HT1080 (cell line): ENCODE results near the gene LIN7A. TPM values are rescaled to one million over a fixed set of nuclear protein-coding genes. Genes with fewer than 3 reads are reported as not detected.
A peak's percentile ranks its signal among the peaks of the same experiment; 100 is the strongest.
"Not testable (repeated sequence)": the region's sequence is repeated elsewhere in the genome, so short reads cannot be mapped to it uniquely, and the experiment has no call there.

Experiments
- DNase-seq: peaks from one replicate; pipeline ENCODE4 v3.0.0-alpha.2; 2015; ENCODE audit warnings: low read depth
- total RNA-seq: library from RNA; depleted of rRNA; stranded (reverse); fragments of >200 nt; shearing (Covaris generic); gene quantifications from 2 replicates; pipeline ENCODE4 v1.2.3, GENCODE V29; 2014

The LIN7A gene
- total RNA-seq, 1 experiment from 2014 or later: 1.8 TPM

DNA sequence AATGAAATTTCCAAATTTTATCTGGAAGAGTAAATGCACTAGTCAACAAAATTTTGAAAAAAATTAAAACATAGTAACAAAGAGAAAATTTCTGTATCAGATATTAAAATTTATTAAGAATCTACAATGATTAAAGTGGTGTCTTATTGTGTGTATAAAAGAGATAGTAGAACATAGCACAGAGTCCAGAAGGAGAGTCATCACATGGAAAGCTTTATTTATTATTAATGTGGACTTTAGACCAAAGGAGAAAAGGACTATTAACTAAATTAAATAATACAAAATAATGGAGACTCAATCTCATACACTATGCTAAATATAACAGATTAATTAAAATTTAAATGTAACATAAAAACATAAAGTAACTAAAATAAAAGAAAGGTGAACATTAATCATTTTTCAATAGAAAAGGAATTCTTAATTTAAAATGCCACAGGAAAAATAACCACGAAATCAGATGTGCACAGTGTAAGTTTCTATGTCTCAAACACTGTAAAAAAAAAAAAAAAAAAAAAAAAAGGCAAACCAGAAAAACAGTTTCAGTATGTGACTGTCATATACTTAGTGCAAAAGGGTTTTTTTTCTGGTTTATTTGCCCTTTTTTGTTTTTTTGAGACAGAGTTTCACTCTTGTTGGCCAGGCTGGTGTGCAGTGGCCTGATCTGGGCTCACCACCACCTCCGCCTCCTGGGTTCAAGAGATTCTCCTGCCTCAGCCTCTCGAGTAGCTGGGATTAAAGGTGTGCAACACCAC, 125.6 kb downstream of the LIN7A start:
- DNase-seq: no peak

DNA sequence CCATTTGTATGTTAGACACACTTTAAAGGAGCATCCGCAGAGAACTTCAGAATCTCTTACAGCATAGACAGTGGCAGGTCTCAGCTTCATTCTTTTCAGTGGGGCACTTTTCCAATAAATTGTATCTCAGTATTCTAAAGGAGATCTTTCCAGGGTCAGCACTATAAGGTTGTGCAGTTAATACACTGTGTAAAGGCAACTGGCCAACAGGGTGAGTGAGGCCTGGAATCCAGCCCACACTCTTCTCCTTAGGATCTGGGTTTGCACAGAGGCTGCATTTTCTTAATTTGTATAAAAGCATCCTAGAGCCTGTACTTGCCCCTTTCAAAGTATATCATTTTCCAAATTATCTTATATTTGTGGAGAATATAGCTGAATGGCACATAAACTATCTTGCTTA, 126.9 kb downstream of the LIN7A start:
- DNase-seq: no peak

DNA sequence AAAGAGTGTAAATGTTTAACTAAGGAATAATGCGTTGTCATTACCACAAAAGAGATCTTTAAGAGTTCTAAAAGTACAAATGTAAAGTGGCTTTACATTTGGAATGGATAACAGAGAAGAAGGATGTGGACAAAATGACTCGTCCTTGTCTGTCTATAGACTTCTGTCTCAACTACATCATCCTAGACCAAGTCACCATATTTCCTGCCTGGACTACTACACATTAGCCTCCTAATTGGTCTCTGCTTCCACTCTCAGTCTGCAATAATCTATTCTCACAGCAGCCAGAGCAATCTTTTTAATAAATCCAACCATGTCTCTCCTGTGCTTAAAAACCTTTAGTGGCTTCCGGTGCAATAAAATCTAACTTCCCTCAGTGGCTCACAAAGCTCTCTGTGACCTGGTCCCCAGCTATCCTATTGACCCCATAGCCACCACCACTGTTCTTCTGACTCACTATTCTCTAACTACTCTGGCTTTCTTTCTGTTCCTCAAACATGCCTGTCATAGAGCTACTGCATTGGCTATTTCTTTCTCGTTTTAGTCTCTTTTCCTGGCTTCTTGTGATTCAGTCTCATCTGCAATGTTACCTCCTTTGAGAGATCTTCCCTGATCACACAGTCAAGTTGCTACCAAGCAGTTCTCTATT, 130.0 kb downstream of the LIN7A start:
- peak; percentile 41 for DNase-seq

DNA sequence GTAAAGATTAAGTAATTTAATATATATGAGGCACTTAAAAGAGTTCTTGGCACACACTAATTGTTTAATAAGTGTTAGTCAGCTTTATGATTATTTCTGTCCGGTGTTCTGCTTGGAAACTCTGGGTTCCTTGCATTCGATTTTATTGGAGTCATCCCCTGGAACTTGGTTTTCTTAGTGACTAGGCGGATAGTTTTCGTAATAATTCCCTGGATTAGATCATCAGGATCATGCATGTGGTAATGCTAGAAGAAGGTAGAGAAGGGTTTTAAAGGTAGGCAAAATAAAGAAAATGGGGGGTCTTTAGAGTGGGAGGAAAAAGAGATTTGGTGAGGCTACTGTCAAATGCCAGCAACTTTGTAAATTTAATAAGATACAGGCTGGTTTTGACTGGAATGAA, 132.6 kb downstream of the LIN7A start:
- no peak for DNase-seq

DNA sequence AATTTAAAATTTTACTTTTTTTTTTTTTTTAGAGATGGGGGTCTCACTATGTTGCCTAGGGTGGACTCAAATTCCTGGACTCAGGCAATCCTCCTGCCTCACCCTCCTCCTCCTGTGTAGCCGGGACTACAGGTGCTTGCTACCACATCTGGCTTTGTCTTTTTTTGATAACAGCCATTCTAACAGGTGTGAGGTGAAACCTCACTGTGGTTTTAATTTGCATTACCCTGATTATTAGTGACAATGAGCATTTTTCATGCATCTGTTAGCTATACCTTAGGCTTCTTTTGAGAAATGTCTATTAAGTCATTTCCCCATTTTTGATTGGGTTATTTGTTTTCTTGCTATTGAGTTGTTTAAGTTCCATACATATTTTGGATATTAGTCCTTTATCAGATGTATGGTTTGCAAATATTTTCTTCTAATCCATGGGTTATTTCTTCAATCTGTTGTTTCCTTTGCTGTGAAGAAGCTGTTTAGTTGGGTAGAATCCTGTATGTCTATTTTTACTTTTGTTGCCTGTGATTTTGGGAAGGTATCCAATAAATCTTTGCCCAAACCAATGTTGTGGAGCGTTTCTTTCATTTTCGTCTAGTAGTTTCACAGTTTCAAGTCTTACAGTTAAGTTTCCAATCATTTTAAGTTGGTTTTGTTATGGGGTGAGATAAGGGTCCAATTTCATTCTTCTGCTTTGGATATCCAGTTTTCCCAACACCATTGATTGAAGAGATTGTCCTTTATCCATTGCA, 134.9 kb downstream of the LIN7A start:
- DNase-seq: no peak

DNA sequence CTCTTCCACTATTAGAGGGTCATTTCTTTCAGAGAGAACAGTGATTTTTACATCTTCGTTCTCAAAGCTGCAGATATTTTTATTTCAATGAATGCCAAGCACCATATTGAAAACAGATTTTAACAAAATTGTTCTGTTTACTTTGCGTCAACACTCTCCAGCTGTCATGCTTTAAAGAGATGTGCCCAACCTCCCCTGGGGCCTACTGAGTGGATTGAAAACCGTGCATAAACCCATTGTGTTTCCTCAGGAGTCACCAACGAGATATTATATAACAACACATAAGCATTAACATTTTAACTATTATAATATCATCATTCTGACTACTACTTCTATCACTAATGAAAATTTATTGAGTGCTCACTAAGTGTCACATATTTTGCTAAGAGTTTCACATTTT, 139.5 kb downstream of the LIN7A start:
- no peak for DNase-seq

DNA sequence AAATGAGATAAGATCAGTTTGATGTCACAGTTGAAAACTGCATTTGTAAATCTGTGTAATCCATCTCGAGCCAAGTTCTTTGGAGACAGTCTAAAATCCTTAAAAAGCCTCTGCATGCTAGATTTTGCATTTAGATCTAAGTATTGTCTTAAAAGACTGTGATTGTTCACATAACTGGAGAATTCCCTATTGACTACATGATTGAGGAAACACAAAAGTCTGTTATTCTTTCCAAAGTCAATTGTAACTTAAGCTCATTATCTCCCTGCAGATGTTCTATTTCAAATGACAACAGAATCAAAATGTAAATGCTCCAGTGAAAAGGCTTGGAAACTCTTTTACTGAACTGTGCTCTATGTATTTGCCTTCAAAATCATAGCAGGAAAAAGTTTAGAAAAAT, 143.2 kb downstream of the LIN7A start:
- no peak for DNase-seq

DNA sequence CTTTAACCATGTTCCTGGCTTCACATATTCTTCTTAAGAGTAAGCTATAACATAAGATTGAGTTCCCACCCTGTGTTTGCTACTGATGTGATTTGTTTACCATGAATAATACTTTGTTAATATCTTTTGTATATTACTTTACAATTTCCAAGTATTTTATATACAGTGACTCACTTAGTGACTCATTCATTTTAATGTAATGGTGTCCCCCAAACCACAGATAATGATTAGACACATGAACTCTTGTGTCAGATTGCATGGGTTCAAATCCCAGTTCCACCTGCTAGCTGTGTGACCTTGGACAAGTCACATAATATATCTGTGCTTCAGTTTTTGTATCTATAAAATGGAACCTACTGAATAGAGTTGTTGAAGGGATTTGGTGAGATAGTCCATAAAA, 144.9 kb downstream of the LIN7A start:
- DNase-seq: no peak

DNA sequence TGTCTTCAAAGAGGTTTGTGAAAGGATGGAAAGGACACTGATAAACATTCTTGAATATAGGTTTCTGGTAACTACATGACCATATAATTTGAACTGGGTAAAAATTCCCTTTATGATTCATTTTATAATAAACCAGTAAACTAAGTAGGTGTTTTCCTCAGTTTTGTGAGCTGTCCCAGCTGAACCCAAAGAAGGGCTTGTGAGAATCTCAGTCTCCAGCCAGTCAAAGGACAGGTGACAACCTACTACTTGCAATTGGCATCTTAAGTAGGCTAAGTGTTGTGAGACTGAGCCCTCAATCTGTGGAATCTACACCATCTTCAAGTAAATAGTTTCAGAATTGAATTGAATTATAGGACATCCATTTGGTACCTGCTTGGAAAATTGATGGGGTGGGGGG, 145.9 kb downstream of the LIN7A start:
- no peak for DNase-seq

DNA sequence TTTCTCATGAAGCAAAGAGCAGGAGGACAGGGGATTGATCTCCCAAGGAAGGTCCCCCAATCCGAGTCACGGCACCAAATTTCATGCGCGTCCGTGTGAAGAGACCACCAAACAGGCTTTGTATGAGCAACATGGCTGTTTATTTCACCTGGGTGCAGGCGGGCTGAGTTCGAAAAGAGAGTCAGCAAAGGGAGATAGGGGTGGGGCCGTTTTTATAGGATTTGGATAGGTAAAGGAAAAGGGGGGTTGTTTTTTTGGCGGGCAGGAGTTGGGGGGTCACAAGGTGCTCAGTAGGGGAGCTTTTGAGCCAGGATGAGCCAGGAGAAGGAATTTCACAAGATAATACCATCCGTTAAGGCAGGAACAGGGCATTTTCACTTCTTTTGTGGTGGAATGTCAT, 149.3 kb downstream of the LIN7A start:
- not testable (repeated sequence) for DNase-seq

DNA sequence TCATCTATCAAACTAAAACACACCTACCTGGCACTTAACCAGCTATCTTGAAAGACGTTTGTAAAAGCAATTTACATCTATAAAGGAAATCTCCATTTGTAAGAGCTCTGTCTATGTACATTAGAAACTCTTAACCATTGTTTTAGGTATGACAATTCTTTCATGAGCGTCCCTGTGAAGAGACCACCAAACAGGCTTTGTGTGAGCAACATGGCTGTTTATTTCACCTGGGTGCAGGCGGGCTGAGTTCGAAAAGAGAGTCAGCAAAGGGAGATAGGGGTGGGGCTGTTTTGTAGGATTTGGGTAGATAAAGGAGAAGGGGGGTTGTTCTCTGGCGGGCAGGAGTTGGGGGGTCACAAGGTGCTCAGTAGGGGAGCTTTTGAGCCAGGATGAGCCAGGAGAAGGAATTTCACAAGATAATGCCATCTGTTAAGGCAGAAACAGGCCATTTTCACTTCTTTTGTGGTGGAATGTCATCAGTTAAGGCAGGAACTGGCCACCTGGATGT, 154.7 kb downstream of the LIN7A start:
- not testable (repeated sequence) for DNase-seq

DNA sequence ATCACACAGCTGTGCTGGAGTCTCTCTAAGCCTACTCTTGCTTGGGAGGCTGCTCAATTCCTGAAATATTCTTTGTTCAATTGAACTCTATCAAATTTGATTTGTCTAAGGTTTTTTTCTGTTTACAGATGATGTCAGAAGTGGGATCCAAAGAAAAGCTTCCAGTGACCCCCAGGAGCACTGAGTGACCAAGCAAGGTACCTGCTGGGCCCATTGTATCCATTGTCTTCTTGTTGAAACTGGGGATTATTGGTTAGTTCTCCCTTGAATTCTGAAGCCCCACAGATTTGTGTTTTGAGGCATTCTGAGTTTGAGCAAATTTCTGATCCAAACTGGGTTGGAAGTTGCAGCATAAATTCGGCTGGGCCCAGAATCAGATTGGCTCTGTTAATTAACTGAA, 156.4 kb downstream of the LIN7A start:
- DNase-seq: no peak

DNA sequence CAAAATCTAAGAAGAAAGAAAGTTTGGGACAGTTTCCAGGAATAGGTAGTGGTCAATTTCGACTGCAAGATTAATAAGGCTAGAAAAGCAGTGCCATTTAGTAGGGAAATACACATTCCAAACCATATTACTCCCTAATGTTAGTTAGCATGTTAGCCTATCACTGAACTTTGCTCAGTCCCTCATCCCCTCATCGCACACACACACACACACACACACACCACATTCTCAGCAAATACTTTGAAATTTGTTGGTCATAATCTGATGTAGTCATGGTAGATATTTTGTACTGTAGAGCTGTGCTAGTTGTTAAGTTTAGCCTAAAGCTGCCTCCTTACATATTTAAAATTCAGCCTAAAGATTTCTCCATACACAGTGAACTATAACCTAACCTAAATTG, 157.0 kb downstream of the LIN7A start:
- no peak for DNase-seq

DNA sequence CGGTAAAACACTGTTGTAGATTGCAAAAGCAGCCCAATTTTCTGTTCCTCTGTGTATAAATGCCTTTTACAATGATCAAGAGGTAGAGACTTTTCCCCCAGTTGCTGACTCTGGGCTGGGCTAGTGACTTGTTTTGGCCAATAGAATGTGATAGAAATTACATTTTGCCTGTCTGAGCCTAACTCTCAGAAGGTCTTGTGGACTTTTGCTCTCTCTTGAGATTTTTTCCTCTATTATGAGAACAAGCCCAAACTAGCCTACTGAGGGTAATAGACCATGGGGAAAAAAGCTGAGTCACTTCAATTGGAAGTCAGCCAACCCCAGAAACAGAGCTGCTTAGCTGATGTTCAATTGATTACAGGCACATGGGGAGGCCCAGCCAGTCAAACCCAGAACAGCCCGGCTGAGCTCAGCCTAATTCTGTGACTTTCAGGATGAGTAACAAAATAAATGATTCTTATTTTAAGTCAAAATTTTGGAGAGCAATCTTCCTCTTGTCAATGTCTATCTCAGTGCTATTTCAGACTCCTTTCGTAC, 159.7 kb downstream of the LIN7A start:
- peak; percentile 78 for DNase-seq

DNA sequence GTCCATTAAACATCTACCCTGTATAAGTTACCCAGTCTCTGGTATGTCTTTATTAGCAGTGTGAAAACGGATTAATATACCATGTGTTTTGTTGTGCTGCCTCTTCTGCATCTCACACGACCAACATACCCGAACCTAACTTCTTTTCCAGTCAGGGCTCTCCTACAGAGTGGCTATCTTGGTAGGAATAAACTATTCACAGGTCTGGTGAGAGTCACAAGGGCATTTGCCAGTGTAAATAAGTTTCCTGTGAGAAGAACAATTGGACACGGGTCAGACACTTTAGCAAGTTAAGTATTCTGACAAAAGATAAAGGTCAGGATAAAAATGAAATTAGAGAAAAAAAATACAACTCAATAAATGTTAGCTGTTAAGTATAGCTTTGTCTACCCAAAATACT, 160.1 kb downstream of the LIN7A start:
- no peak for DNase-seq

DNA sequence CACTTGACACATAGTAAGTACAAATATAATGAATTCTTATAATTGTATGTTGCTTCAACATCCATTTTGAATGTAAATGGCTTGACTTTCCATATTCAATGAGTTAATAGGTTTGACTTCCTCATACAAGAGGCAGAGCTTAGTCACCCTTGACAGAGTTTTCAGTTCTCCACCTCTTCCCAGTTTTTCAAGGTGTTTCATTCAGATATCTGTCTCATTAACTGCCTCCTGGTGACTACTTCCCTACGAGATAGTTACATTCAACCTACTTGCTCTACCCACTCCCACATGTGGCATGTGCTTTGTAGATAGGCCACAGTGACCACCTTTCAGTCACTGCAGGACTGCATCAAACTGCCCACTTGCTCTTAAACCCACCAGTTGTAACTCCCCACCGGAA, 161.0 kb downstream of the LIN7A start:
- no peak for DNase-seq

DNA sequence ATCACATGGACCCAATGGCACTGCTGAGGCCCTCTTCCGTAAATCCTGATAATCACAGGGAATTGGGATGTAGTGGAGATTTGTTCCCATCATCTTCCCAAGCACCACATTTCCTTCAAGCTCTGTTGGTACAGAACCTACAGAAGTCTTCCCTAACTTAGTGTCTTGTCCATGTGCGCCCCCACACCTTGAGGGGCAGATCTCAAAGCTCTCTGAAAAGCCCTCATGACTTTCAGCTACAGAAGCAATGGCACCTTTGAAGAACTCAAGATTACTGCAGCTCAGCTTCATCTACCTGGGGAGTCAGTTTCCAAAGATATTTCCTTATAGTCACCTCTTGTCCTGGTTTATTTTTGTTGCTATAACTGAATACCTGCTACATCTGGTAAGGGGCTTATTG, 166.8 kb downstream of the LIN7A start:
- DNase-seq: no peak

DNA sequence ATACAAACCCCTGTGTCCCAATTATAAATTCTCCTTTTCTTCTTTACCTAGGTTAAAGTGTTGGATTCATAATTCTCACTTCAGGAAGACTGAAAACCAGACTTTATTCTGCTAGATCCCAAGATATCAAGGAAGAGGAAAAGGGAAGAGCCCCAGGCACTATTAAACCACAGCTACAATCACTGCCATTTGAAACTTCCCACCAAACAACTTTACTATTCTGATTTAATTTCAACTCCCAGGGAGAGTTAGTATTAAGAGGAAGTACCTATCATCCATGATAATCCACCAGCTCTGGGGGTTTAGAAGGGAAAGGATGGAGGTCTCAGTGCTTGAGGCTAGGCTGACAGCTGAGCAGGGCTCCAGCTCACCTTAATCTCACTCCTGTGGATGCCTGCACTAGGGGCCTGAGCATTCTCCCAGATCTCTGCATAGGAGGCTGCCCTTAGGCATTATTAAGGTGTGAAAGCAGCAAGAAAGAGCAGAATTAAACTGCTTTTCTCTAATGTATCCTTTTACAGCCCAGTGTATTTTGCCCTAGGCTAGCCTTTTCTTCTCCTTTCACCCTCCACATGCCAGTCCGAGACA, 168.1 kb downstream of the LIN7A start:
- DNase-seq: no peak

DNA sequence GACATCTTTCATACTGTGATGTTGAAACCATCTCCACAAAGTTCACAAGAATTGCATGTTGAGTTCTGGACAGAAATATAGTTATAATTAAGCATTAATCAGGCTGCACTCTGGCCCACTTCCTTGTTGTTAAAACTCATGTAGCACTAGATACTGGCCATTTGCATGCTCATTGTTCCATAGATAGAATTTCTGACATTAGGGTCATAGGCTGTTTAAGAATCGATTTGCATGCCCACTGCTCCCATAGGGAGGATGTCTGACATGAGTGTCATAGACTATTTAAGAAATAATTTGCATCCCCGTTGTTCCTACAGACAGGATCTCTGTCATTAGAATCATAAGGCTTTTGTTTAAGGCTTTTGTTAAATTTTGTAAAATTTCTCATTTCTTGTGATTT, 170.8 kb downstream of the LIN7A start:
- no peak for DNase-seq

DNA sequence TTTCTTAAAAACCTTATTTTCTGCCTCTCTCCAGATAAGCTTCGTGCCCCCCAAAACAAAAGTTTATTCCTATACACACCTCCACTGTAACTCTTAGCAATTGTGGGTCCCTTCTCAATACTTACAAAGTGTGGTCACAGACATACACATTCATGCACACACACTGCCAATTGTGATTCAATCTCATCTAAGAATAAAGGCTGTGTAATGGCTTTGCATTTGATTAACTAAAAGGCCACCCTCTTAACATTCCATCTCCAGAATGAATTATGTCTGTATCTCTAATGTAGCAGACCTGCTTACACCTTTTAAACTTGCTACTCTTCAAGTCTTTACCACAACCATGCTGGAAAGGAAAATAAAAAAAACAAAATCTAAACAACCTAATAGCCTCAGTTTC, 171.5 kb downstream of the LIN7A start:
- DNase-seq: no peak

DNA sequence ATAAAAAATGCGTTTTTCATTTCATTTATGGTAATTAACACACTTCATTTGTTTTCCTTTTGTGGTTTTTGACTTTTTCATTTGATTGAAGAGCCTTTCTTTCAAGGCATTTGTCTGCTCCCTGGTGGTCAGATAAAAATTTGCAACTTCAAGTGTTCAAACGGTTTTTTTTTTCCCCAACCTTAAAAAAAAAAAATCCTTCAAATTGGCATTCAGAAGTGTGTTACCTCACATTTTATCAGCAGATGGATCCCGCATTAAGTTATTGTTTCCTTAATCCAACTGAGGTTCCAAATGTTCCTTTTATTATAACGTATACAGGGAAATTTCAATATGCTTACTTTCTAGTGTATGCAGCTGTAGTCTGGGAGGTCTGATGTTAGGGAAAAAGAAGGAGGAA, 173.9 kb downstream of the LIN7A start:
- DNase-seq: peak; percentile 38

DNA sequence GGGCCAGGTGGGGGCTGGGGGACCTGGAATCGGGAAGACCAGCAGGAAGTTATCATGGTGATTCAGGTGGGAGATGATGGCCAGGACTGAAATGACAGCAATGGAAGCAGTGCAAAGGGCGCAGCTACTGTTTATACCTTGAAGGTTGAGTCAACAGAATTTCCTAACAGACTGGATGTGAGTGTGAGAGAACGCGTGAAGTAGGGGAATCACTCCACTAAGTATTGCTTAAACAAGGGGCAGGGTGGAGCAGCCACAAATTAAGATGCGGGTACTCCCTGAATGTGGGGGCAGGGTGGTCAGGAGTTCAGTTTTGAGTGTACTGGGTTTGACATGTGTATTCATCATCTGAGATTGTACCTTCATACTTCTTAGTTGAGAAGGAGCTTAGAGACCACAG, 175.9 kb downstream of the LIN7A start:
- DNase-seq: no peak
